Iris pigment epithelial cell (primary cell): Measurements from ENCODE around the gene WNT3A.
A peak's percentile ranks its signal among the peaks of the same experiment; 100 is the strongest.

Experiments
- DNase-seq: peaks from one replicate; pipeline ENCODE4 v3.0.0-alpha.2; 2011; ENCODE audit warnings: low read depth

The WNT3A gene

DNA sequence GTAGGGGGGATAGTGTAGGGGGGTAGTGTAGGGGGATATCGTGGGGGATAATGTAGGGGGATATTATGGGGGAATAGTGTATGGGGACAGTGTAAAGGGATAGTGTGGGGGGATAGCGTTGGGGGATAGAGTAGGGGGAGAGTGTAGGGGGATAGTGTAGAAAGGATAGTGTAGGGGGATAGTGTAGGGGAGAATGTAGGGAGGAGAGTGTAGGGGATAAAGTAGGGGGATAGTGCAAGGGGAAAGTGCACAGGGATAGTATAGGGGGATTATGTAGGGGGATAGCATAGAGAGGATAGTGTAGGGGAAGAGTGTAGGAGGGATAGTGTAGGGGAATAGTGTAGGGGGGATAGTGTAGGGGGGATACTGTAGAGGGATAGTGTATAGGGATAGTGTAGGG, 63.4 kb downstream of the WNT3A start:
- no peak for DNase-seq

DNA sequence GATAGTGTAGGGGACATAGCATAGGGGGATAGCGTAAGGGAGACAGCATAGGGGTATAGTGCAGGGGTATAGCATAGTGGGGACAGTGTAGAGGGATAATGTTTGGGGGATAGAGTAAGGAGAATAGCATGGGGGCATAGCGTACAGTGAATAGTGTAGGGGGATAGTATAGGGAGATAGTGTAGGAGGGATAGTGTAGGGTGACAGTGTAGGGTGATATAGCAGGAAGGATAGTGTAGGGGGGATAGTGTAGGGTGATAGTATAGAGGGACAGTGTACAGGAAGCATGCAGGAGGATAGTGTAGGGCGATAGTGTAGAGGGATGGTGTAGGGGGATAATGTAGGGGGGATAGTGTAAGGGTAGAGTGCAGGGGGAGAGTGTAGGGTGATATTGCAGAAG, 64.1 kb downstream of the WNT3A start:
- no peak for DNase-seq

DNA sequence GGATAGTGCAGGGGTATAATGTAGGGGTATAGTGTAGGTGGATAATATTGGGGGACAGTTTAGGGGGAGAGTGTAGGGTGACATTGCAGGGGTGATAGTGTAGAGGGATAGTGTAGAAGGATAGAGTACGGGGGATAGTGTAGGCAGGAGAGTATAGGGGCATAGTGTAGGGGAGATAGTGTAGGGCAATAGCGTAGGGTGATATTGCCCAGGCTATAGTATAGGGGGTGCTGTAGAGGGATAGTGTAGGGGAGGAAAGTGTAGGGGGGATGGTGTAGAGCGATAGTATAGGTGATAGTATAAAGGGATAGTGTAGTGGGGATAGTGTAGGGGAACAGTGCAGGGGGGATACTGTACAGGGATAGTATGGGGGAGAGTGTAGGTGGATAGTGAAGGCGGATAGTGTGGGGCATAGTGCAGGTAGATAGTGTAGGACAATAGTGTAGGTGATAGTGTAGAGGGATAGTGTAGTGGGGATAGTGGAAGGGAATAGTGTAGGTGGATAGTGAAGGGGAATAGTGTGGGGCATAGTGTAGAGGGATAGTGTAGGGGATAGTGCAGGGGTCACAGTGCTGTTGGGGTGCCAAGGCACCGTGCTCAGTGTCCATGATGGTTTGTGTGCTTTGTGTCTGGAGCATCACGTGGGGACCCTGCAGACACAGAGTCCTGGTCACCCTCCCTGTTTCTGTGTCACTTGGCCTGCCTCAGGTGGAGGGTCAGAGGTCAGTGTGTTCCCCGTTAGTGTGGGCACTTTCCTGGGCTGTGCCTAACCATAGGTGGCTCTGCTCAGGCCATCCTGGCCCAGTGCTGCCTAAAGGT, 65.2 kb downstream of the WNT3A start:
- DNase-seq, result no peak

DNA sequence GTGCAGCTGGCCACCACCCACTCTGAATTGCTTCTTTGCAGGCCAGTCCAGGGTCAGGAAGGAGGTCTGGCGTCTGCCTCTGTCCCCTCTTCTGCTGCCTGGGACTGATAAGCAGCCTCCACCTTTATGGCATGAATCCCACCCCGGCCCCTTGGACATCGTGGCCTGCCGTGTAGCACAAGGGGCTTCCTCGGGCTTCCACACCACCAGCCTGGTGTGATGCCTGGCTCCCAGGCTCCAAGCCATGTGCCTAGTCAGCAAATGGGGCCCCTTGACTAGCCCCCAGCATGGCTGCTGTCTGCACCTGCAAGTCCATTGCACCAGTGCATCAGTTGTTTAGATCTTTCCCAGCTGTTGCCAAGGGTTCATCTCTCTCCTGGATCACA, 65.9 kb downstream of the WNT3A start:
- no peak for DNase-seq

DNA sequence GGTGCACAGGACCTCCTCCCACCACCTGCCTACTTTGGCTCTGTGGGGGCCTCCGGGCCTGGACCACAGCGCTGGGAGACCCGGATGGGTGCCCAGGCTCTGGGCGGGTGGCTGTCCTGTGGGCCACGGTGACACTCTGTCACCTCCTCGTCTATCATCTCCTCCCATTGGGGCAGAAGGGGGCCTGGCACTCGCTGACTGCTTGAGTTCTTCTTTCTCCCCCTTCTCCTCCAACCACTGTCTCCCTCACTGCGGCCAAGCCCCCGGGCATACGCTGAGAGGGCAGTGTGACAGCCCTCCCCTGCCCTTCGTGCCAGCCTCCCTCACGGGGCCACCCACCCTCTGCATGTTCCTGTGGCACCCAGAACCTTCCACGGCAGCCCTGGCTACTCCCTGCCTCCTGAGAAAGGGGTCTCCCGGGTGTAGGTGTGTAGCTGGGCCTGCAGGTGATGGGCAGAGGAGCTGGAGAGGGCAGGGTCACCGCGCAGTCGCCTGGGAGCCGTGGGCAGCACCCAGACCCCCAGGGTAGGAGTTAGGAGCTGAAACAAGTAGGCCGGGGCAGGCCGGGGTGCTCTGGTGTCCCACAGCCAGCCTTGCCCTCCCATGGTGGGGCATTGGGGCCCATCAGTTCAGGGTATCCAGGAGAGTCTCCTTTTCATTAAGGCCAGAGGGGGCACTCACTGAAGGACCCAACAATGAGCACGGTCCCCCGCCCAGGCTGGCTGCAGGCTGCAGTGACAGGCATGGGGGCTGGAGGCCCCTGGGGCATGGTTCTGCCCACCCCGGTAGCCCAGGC, 66.5 kb downstream of the WNT3A start:
- DNase-seq, result no peak

DNA sequence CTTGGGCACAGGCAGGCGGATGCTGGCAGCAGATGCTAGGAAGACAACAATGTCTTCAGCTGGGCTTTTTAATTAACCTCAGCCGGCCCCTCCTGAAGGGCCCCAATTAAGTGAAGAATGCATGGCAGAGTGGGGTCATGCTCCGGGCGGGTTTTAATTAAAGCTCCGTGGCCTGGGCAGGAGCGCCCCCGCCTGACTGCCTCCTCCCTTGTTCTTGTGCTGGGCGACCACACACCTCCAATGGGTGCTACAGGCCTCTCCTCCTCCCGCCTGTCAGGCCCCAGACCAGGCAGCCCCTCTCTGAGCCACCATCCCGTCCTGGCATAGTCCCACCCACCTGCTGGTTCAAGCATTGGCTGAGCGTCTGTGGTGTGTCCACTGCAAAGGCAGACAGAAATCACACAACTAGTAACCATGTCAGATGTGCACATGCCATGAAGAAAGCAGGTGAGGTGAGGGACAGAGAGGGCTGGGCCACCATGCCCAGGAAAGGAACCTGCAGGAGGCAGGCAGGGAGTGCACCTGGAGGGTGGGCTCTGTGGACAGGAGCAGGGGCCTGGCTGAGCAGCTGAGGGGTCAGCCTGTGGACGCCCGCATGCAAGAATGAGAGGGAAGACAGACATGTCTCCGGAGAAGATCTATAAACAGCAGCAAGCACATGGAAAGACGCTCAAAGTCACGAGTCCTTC, 67.2 kb downstream of the WNT3A start:
- no peak for DNase-seq

DNA sequence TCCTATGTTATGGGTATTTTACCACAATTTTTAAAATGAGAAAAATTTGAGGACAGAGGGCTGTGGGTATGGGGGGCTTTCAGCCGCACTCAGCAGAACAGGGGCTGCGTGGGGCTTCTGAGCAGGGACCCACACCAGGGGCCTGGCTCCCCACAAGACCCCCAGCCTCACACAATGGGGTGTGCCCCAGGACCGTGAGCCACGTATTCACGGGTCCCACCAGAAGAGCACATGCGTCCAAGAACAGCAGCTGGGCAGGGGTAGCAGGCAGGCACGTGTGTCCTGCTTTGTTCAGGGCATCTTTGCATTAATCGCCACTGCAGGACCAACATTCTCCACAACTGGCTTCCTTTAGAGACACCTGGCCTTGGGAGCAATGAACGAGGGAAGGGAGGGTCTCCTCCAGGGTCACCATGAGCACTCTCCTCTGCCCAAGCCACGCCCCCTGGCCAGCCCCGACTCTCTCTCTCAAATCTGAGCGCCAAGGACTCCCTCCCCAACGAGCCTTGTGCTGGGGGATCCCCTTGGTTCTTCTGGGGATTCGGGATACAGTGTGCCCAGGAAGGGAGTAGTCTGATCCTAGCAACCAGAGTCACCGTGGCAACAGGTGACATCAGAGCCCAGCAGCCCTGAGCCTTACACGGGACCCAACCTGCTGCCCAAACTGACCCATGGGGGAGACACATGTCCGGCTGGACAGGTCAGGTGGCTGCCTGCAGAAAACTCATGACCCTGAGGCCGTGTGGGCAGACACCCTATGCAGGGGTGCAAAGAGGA, 68.3 kb downstream of the WNT3A start:
- DNase-seq, result no peak

DNA sequence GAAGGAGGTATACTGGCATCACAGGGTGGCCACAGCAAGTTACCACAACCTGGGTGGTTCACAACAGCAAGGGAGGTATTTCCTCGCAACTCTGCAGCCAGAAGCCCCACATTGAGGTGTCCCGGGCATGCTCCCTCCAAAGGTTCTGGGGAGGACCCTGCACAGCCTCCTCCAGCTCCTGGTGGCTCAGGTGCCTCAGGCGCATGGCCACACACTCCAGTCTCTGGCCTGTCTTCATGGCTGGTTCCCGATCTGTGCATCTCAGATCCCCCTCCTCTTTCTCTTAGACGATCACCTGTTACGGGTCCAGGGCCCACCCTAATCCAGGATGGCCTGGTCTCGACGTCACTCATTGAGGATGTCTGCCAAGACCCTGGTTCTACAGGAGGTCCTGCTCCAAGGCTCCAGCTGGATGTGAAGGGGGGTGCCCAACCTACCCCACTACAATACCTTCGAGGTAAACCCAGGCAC, 69.0 kb downstream of the WNT3A start:
- DNase-seq, result no peak

DNA sequence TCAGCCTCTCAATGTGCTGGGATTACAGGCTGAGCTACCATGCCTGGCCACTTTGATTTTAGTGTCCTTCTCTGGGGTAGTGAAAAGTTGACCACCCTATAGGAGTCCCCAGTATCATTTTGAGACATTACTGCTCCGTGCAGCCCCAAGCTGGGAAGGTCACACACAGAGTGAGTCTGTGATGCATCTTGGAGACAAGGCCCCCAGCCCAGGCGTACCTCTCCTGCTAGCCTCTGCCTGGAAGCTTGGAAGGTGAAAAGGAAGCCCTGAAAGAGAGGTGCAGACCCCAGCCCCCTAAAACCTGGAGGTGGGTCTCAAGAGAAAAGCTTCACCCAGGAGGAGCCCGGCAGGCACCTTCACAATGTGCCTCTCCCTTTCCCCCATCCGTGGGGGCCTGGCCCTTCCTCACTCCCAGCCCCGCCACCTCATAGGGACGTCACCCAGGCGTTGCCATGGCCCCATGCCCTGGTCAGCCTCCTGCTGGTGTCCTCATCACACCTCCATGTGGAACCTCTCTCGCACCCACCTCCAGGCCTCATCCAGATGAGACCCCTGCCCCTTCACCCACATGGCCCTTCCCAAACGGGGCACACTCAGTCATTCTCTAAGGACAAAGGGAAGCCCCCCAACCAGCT, 70.1 kb downstream of the WNT3A start:
- no peak for DNase-seq

DNA sequence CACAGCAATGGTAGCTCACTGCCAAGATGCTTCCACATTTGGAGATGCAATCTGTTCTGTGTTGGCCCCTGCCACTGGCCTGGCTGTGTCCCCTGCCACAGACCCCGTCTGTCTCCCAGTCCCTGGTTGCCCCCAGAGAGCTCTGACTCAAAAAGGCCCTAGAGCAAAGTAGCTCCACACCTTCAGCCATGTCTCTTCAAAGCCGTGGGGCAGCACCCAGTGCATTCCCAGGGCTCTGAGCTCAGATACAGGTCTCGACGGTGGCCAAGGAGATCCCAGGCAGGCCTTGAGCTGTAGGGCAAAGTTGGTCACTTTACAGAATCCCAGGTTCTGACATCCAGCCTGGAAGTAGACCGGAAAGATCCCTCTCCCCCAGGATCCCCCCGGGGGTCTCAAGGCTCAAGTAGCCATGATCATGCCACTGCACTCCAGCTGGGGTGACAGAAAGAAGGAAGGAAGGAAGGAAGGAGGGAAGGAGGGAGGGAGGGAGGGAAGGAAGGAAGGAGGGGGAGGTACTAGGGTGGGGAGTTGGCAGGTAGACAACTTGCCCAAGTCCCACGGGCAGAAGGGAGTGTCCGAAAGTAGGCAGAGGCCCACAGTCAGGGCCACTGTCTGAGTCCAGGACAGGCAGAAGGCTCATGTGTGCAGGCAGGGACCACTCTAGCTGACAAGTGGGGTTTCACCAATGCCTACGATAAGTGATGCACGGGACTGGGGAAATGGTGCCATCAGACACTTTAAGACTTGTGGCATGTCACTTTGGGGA, 71.0 kb downstream of the WNT3A start:
- no peak for DNase-seq

DNA sequence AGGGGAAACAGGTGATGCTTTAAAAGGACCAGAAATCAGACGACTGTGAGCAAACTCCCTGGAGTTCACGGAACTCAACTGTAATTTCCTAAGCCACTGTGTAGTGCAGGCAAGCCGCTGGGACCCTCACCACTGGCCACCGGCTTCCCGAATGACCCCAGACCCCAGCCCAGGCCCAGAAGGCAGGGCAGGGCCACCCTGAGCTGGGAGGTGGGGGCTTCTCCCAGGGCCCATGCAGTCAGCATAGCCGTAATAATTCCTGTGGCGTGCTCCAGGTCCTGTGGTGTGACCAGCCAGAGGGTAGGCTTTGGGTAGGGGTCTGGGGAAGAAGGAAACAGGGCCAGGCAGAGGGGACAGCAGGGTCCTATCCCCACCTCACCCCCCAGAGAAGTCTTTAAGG, 72.2 kb downstream of the WNT3A start:
- no peak for DNase-seq

DNA sequence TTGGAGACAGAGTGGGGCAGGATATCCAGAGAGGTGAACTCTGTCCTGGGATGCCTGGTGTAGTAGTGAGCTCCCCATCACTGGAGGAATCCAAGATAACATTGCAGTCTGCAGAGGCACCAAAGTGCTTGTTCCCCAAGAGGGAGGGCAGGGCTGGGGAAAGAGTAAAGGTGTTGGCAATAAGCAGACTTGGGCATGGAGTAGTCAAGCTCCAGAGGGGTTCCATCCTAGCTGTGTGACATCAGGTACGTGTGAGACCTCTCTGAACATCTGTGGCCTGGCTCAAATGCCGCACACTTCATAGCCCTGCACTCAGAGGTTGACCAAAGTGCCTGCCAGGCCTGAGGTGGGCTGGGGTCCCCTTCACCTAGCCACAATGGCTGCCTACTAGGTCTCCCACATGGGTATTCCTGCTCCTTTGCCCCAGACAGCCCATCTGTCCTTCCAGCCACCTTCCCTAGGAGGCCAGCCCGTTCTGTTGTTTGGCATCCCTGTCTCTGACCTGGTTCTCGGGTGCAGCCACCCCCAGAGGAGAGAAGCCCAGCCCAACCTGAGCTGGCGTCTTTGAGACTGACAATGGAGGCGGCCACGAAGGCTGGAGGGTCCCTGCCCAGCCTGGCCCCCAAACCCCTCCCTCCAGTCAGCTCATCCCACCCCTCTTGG, 72.9 kb downstream of the WNT3A start:
- DNase-seq, result no peak

DNA sequence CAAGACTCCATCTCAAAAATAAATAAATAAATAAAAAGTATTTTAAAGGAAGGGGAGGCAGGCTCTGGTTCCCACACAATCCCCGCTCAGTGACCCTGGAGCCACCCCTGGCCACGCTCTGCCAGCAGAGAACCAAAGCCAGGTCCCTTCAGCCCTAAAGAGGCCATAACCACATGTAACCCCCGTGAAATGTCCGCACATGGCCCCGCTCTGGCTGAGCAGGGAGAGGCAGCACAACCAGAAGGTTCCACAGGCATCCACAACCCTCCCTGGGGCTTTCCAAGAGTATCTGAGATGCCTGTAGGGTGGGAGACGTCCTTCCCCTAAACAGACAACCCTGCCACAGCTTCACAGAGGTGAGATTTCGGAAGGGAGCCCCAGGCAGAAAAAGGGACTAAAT, 74.3 kb downstream of the WNT3A start:
- no peak for DNase-seq

DNA sequence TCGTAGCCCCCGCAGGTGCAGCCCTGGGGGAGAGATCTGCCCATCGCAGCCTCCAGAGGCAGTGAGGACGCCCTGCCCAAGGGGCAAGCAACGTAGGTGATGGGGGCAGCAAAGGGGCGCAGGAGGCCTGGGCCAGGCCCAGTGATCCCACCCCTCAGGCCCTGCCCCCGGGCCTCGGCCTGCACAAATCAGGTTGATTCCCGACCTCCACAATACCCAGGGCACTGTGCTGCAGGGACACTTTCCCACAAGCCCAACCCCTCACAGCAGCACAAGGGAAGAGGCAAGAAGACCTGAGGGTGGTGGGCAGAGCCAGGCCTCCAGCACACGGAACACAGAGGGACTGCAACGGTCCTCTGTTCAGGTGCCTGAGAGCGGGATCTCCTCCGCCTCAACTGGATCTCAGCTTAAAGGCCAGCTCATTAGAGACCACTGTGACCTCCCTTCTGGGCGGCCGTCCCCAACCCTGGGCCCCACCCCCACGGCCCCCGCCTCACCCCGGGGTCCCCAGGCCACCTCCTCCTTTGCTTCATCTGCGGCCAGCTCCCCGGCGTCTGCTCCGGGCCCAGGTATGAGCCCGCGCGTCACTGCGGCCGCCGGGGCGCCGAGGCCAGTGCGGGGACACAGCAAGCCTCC, 74.9 kb downstream of the WNT3A start:
- DNase-seq, result no peak

DNA sequence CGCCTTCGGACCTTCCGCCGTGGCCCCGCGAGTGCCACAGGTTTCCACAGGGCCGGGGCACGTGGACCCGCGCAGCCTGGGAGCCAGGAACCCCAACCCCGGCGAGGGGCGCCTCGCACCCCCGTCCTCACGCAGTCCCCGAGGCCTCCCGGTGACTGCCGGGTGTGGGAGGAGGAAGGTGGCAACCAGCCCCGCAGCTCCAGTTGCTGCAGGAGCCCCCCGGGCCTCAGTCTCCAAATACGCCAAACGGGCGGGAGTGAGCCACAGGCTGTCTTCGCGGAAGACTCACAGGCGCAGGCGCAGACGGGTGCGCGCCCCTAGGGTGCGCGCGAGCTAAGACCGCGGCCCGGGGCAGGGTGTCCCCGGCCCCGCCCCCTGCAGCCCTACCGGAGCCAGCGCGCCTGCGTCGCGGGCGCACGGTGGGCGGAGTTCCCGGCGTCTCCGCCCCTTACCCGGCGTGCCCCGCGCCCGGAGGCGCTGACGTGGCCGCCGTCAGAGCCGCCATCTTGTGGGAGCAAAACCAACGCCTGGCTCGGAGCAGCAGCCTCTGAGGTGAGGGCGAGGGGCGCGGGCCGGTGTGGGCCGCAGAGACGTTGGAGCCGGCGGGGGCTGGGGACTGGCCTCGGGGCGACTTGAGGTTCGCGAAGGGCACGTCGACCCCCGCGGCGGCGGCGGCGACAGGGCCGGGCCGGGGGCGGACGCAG, 75.6 kb downstream of the WNT3A start, which contains the start of gene ARF1:
TSS of gene ARF1 (plus strand) at position 495 of the 704 bp plus-strand sequence. CDS start 14,407 bp downstream, outside the sequence.
- DNase-seq, result peak; percentile 89

DNA sequence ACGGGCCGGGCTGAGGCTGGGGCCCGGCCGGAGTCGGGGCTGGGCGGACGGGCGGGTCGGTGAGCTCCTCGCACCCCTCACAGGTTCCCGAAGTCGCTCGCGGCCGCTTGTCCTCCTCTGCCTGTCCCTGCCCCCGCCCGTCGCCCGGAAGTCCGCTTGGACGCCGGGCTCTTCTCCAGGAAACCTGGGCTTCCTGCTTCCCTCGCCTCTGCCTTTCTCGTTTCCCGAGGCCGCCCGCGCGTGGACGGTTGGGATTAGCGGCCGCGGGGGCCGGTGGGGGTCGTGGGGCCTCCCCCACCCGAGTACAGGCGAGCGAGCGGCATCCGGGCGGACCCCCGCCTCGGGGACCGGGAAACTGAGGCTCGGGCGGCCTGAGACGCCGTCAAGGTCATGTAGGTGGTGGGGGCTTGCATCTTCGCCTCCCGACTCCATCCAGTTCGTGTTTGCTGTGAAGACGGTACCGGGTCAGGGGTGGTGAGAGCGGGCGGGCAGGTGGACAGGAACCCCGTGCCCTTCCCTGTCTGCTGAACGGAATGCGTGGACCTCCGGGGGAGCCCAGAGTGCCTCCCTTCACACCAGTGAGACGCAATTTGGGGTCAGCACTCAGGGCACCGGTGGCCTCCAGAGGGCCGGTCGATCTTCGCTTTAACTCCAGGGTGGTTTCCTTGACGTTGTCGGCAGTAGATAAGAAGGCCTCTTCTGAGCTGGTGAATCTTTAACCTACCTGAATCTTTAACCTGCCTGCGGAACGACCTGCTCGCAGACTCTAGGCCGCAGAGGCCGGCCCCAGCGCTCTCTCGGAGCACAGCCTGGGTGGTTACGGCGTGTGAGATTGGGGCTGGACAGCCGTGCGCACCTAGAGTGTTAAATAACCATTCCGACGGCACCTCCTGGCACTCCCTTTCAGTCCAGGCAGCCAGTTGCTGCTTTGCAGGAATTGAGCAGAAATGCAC, 76.4 kb downstream of the WNT3A start:
- no peak for DNase-seq

DNA sequence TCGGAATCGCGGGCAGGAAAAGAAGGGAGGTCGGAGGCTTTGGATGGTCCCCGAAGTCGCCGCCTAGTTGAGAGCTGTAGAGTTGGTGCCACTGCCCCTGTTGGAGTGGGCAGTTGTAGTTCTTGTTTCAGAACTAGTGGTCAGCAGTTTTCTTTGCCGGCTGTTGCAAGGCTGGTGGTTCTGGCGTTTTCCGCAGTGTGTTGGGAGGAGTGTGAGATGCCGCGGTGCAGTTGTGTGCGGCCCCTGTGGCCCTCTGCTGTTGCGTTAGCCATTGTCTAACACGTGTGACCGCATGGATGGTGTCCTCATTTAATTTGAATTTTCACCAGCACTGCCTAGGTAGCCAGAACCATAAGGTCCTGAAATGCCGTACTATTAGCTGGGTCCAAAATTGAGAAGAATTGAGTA, 77.1 kb downstream of the WNT3A start:
- DNase-seq, result peak; percentile 40

DNA sequence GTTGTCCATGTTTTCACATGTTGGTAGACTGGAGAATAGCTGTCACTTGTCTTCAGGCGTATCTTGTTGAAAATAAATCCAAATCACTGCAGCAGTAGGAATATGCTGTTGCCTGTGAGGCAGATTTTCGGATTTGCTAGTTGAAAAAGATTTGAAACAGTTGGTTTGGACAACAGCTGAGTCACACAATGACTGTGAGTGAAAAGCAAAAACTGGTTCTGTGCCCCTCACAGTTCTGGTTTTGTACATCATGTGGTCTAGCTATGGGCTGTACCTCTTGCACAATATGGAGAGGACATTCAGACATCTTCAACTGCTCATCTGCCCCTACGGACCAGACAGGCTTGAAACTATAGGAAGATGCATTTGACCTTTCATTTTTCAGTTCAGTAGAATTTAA, 77.5 kb downstream of the WNT3A start:
- DNase-seq, result peak; percentile 86
